GM12801 (cell line): ENCODE data around the gene ADGRL4.

Source experiments
- CTCF ChIP-seq: IDR thresholded peaks from one replicate; pipeline ENCODE4 v1.5.1; 2011; ENCODE audit warnings: control low read depth; ENCODE audit not compliant: insufficient read length; ENCODE audit errors: extremely low read depth

The ADGRL4 gene

GRCh38 chr1:79041666-79042065 is 35.1 kb upstream of the ADGRL4 start:
- no peak for TF ChIP-seq CTCF

GRCh38 chr1:79040424-79041082 is 34.0 kb upstream of the ADGRL4 start:
- TF ChIP-seq CTCF = no peak

GRCh38 chr1:79037085-79037484 is 30.6 kb upstream of the ADGRL4 start:
- TF ChIP-seq CTCF = no peak

- TF ChIP-seq CTCF = no peak
Observed at GRCh38 chr1:79012500-79012899, 6.0 kb upstream of the ADGRL4 start.

- TF ChIP-seq CTCF = no peak
Observed at GRCh38 chr1:79010589-79010988, 4.1 kb upstream of the ADGRL4 start.

- TF ChIP-seq CTCF = no peak
Observed at GRCh38 chr1:79005945-79006344, 585 bp downstream of the ADGRL4 start.

GRCh38 chr1:79004916-79005315 is 1.6 kb downstream of the ADGRL4 start:
- no peak for TF ChIP-seq CTCF
